Tibial nerve (tissue), 4 donors: ENCODE results near the gene CFAP45.

Experiments used
- CTCF ChIP-seq, 5 experiments: fragments of 200-600 bp in 3 of 5; fragments of 450-650 bp in 2 of 5; sonication (generic) in 3 of 5; IDR thresholded peaks; one replicate each; pipeline ENCODE4 v1.5.1; 2016 to 2019; ENCODE audit warnings: antibody characterized with exemption in 5 of 5, mild to moderate bottlenecking in 3 of 5, moderate library complexity in 2 of 5
- EP300 ChIP-seq, 2 donors: sonication (generic); formaldehyde crosslinking; IDR thresholded peaks; one replicate each; pipeline ENCODE4 v1.6.1; 2017; ENCODE audit warnings: antibody characterized with exemption in 2 of 2, mild to moderate bottlenecking in 1 of 2
- POLR2A ChIP-seq, 2 donors: fragments of 450-650 bp; IDR thresholded peaks; one replicate each; pipeline ENCODE4 v1.6.1; 2017; ENCODE audit warnings: antibody characterized with exemption in 2 of 2, mild to moderate bottlenecking in 2 of 2, moderate library complexity in 2 of 2

GRCh38 chr1:159897962-159898361, 2.0 kb downstream of the CFAP45 start:
- no peak for TF ChIP-seq CTCF (IDR thresholded peaks at IDR 0.05)
- no peak for TF ChIP-seq POLR2A (IDR thresholded peaks at IDR 0.05)
- TF ChIP-seq EP300 (IDR thresholded peaks at IDR 0.05), result no peak
